ENCODE data around the gene GPC6. TPM values are rescaled to one million over a fixed set of nuclear protein-coding genes. Genes with fewer than 3 reads are reported as not detected.

The GPC6 gene
- total RNA-seq, 1 donor from 2014 or later: 16.1 TPM

DNA sequence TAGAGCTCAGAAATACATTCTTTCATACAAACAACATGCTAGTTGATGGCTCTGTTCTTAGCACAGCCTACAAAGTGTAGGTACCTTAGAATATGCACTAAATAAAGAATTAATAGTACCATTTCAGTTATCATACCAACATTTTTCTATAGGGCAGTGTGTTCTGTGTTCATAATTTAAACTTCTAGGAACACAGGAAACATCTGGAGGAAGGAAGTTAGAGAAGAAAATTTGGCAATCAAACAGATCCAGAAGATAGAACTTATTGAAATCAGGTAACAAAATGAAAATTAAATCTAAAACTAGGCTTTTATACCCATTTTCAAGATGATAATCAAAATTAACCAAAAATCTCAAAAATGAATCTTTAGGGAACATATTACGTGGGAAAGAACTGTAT, 725.3 kb downstream of the GPC6 start:
- DNase-seq (ENCODE audit: low spot score): no peak
- Mint-ChIP-seq H3K9me3 (ENCODE audit: unreplicated experiment) (no peaks in the 10 kb centered on the region), H3K4me3 (ENCODE audit: unreplicated experiment) (no peak overlapping the region), H3K27ac (ENCODE audit: unreplicated experiment) (no peak overlapping the region), H3K4me1 (ENCODE audit: unreplicated experiment) (peaks cover 11% of the 10 kb centered on the region), H3K27me3 (ENCODE audit: unreplicated experiment) (no peaks in the 10 kb centered on the region), H3K36me3 (ENCODE audit: low read depth, unreplicated experiment) (no peaks in the 10 kb centered on the region)
- TF ChIP-seq, protein P1, sequence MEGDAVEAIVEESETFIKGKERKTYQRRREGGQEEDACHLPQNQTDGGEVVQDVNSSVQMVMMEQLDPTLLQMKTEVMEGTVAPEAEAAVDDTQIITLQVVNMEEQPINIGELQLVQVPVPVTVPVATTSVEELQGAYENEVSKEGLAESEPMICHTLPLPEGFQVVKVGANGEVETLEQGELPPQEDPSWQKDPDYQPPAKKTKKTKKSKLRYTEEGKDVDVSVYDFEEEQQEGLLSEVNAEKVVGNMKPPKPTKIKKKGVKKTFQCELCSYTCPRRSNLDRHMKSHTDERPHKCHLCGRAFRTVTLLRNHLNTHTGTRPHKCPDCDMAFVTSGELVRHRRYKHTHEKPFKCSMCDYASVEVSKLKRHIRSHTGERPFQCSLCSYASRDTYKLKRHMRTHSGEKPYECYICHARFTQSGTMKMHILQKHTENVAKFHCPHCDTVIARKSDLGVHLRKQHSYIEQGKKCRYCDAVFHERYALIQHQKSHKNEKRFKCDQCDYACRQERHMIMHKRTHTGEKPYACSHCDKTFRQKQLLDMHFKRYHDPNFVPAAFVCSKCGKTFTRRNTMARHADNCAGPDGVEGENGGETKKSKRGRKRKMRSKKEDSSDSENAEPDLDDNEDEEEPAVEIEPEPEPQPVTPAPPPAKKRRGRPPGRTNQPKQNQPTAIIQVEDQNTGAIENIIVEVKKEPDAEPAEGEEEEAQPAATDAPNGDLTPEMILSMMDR (IDR thresholded peaks at IDR 0.05; ENCODE audit: unreplicated experiment): no peak

DNA sequence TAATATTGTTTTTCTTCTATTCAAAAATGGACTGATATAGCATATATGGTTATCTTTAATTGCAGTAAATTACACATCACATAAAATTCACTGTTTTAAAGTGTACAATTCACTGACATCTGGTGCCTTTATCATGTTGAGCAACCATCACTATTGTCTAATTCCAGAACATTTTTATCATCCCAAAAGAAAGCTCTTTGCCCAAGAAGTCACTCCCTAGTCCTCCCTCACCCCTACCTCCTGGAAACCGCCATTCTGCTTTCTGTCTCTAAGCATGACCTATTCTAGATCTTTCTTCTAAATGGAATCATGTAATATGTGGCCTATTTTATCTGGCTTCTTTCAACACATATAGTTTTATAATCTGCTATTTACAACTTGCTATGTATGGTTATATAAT, 727.2 kb downstream of the GPC6 start:
- Mint-ChIP-seq H3K36me3 (ENCODE audit: low read depth, unreplicated experiment) (no peaks in the 10 kb centered on the region), H3K27me3 (ENCODE audit: unreplicated experiment) (no peaks in the 10 kb centered on the region), H3K27ac (ENCODE audit: unreplicated experiment) (no peak overlapping the region), H3K4me1 (ENCODE audit: unreplicated experiment) (peaks cover 11% of the 10 kb centered on the region), H3K4me3 (ENCODE audit: unreplicated experiment) (no peak overlapping the region), H3K9me3 (ENCODE audit: unreplicated experiment) (no peaks in the 10 kb centered on the region)
- no peak for DNase-seq (ENCODE audit: low spot score)
- TF ChIP-seq, protein P1 (IDR thresholded peaks at IDR 0.05; ENCODE audit: unreplicated experiment): no peak

DNA sequence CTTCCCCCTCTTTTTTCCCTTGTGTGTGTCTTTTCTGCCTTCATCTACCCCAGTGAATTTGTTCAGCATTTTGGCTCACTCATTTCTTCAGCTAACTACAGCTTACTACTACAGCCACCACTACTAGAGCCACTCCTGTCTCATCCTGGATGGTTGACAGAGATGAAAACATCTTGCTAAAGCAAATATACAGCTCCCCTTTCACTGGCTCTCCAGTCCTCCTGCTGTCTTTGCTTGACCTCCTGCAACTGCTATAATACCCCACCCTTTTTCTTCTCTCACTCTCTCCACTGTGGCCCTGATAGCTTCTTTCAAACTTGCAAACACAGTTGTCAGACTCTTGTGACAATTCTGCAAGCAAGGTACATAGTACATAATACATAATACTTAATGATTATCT, 729.3 kb downstream of the GPC6 start:
- H3K27ac Mint-ChIP-seq (ENCODE audit: unreplicated experiment): no peak overlapping the region
- no peaks in the 10 kb centered on the region for H3K27me3 Mint-ChIP-seq (ENCODE audit: unreplicated experiment)
- no peak overlapping the region for H3K4me3 Mint-ChIP-seq (ENCODE audit: unreplicated experiment)
- no peaks in the 10 kb centered on the region for H3K9me3 Mint-ChIP-seq (ENCODE audit: unreplicated experiment)
- TF ChIP-seq, protein P1 (IDR thresholded peaks at IDR 0.05; ENCODE audit: unreplicated experiment): no peak
- no peaks in the 10 kb centered on the region for H3K36me3 Mint-ChIP-seq (ENCODE audit: low read depth, unreplicated experiment)
- DNase-seq (ENCODE audit: low spot score): no peak
- peaks cover 11% of the 10 kb centered on the region for H3K4me1 Mint-ChIP-seq (ENCODE audit: unreplicated experiment)

DNA sequence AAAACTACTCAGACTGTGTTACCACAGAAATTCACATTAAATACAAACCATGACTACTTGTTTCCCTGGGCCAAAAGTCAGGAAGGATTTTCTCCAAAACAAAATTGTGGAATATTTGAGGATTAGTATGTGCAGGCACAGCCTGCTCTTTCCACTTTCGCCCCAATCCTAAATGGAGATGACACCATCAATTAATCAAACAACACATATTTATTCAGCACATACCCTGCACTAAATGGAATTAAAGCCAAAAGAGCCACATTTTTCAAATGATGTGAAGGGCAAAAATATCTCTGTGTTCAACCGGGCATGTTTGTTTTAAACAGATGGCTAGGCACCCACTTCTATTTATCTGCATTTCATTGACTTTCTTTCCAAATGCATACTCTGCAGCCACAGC, 729.8 kb downstream of the GPC6 start:
- TF ChIP-seq, protein P1 (IDR thresholded peaks at IDR 0.05; ENCODE audit: unreplicated experiment): no peak
- Mint-ChIP-seq H3K4me1 (ENCODE audit: unreplicated experiment) (peaks cover 6% of the 10 kb centered on the region), H3K27ac (ENCODE audit: unreplicated experiment) (no peak overlapping the region), H3K4me3 (ENCODE audit: unreplicated experiment) (no peak overlapping the region), H3K9me3 (ENCODE audit: unreplicated experiment) (no peaks in the 10 kb centered on the region), H3K36me3 (ENCODE audit: low read depth, unreplicated experiment) (no peaks in the 10 kb centered on the region), H3K27me3 (ENCODE audit: unreplicated experiment) (no peaks in the 10 kb centered on the region)
- DNase-seq (ENCODE audit: low spot score): no peak

DNA sequence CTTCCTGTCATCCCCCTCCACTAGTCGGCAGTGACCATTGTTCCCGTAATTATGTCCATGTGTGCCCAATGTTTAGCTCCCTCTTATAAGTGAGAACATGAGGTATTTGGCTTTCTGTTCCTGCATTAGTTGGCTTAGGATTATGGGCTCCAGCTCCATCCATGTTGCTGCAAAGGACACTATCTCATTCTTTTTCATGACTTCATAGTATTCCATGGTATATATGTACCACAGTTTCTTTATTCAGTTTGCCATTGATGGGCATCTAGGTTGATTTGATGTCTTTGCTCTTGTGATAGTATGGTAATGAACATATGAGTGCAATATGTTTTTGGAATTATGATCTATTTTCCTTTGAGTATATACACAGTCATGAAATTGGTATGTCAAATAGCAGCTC, 730.8 kb downstream of the GPC6 start:
- TF ChIP-seq, protein P1 (IDR thresholded peaks at IDR 0.05; ENCODE audit: unreplicated experiment): no peak
- no peaks in the 10 kb centered on the region for H3K36me3 Mint-ChIP-seq (ENCODE audit: low read depth, unreplicated experiment)

More for the DNA sequence above, 730.8 kb downstream of the GPC6 start:
- H3K27ac Mint-ChIP-seq (ENCODE audit: unreplicated experiment): no peak overlapping the region
- H3K27me3 Mint-ChIP-seq (ENCODE audit: unreplicated experiment): no peaks in the 10 kb centered on the region
- no peaks in the 10 kb centered on the region for H3K4me1 Mint-ChIP-seq (ENCODE audit: unreplicated experiment)
- no peaks in the 10 kb centered on the region for H3K9me3 Mint-ChIP-seq (ENCODE audit: unreplicated experiment)
- no peak for DNase-seq (ENCODE audit: low spot score)
- no peak overlapping the region for H3K4me3 Mint-ChIP-seq (ENCODE audit: unreplicated experiment)

All from endothelial cell (in vitro differentiated cells).